H1 (cell line): ENCODE data around the gene DYDC2. TPM values are rescaled to one million over a fixed set of nuclear protein-coding genes. Genes with fewer than 3 reads are reported as not detected.

Experiments
- CTCF ChIA-PET: fragments of 300-600 bp; sonication (Branson Sonifier 250); formaldehyde crosslinking; loops from one replicate; lab custom pipeline; 2021; ENCODE audit not compliant: partially characterized antibody; lab: Charles Lee
- POLR2A ChIA-PET: fragments of 300-600 bp; sonication (Branson Sonifier 250); formaldehyde crosslinking; loops from one replicate; lab custom pipeline; 2021; ENCODE audit warnings: inconsistent platforms; ENCODE audit not compliant: partially characterized antibody; lab: Charles Lee
- DNase-seq, 2 experiments: peaks; one replicate each; pipeline versions ENCODE4 v3.0.0 to v3.0.0-alpha.2; 2010 to 2022; ENCODE audit warnings: low spot score in 2 of 2, low read depth in 1 of 2, mixed read lengths in 1 of 2
- FAIRE-seq: peaks from 2 replicates; lab custom pipeline; 2011; peaks lifted over from hg19 to GRCh38; lab: Jason Lieb, UNC
- H2AFZ ChIP-seq: 2 replicates; pipeline ENCODE4 v1.8.1; 2012; ENCODE audit warnings: low read length, inconsistent platforms
- H2AK5ac ChIP-seq: 2 replicates; pipeline ENCODE4 v1.6.1; 2013; ENCODE audit warnings: low read depth, low read length
- H2BK120ac ChIP-seq: replicated peaks from 2 replicates; pipeline ENCODE3; 2013; ENCODE audit warnings: low read depth, low read length, inconsistent platforms
- H2BK12ac ChIP-seq: 2 replicates; pipeline ENCODE4 v1.6.1; 2013; ENCODE audit warnings: low read depth, low read length
- H2BK15ac ChIP-seq: 2 replicates; pipeline ENCODE4 v1.6.1; 2013; ENCODE audit warnings: low read length
- H2BK20ac ChIP-seq: 2 replicates; pipeline ENCODE4 v1.6.1; 2013; ENCODE audit warnings: low read length
- H2BK5ac ChIP-seq: 2 replicates; pipeline ENCODE4 v1.6.1; 2013; ENCODE audit warnings: low read depth, low read length
- H3K14ac ChIP-seq: 2 replicates; pipeline ENCODE4 v1.6.1; 2013; ENCODE audit warnings: inconsistent platforms; ENCODE audit not compliant: insufficient read length
- H3K18ac ChIP-seq: 2 replicates; pipeline ENCODE4 v1.6.1; 2013; ENCODE audit warnings: low read length; ENCODE audit errors: extremely low read depth
- H3K23ac ChIP-seq: 2 replicates; pipeline ENCODE4 v1.6.1; 2013; ENCODE audit warnings: inconsistent platforms; ENCODE audit not compliant: insufficient read length
- H3K23me2 ChIP-seq: 2 replicates; pipeline ENCODE4 v1.6.1; 2013; ENCODE audit warnings: low read depth, low read length
- H3K27ac ChIP-seq: 2 replicates; pipeline ENCODE4 v1.6.1; 2011; ENCODE audit warnings: low read depth, low read length, inconsistent platforms
- H3K27me3 ChIP-seq, 4 experiments: replicated peaks in 1 of 4; 1 replicate in 1 of 4; 2 replicates in 3 of 4; pipeline versions ENCODE4 v1.6.1 to v1.8.1; 2011 to 2013; ENCODE audit warnings: low read length in 3 of 4, mild to moderate bottlenecking in 3 of 4, inconsistent platforms in 2 of 4, mixed read lengths in 2 of 4, moderate library complexity in 1 of 4; ENCODE audit not compliant: control insufficient read depth in 3 of 4, insufficient read depth in 3 of 4; ENCODE audit errors: extremely low read depth in 1 of 4
- H3K36me3 ChIP-seq, 4 experiments: 2 replicates each; pipeline versions ENCODE4 v1.6.1 to v1.8.1; 2011 to 2013; ENCODE audit warnings: mild to moderate bottlenecking in 4 of 4, low read length in 3 of 4, moderate library complexity in 2 of 4, control low read depth in 1 of 4, inconsistent platforms in 1 of 4; ENCODE audit not compliant: insufficient read depth in 4 of 4, control insufficient read depth in 2 of 4
- H3K4ac ChIP-seq: replicated peaks from 2 replicates; pipeline ENCODE3; 2013; ENCODE audit warnings: low read length, low read depth, mixed read lengths, inconsistent platforms; ENCODE audit not compliant: insufficient read length
- H3K4me1 ChIP-seq, 4 experiments: replicated peaks in 1 of 4; 1 replicate in 1 of 4; 2 replicates in 3 of 4; pipeline versions ENCODE4 v1.6.1 to v1.8.1; 2011 to 2013; ENCODE audit warnings: low read length in 3 of 4, inconsistent platforms in 2 of 4, mixed read lengths in 1 of 4; ENCODE audit not compliant: insufficient read depth in 4 of 4, control insufficient read depth in 3 of 4
- H3K4me2 ChIP-seq, 2 experiments: 2 replicates each; pipeline versions ENCODE4 v1.6.1 to v1.8.1; 2011 to 2013; ENCODE audit warnings: low read depth in 2 of 2, low read length in 2 of 2, control low read depth in 1 of 2, inconsistent platforms in 1 of 2, mild to moderate bottlenecking in 1 of 2; ENCODE audit not compliant: insufficient read depth in 1 of 2
- H3K4me3 ChIP-seq, 4 experiments: fragments of 200-600, 300-600 bp in 1 of 4; sonication (generic), shearing (Covaris generic), sonication (Bioruptor Twin) in 1 of 4; 2 replicates each; pipeline versions ENCODE4 v1.5.1 to v1.8.1; 2011 to 2016; ENCODE audit warnings: low read length in 4 of 4, low read depth in 3 of 4, control low read depth in 2 of 4, inconsistent platforms in 2 of 4, mild to moderate bottlenecking in 2 of 4, mixed read lengths in 1 of 4, moderate library complexity in 1 of 4; ENCODE audit not compliant: insufficient read depth in 2 of 4; ENCODE audit errors: extremely low read depth in 1 of 4
- H3K56ac ChIP-seq: replicated peaks from 2 replicates; pipeline ENCODE3; 2013; ENCODE audit warnings: low read depth, mild to moderate bottlenecking, mixed read lengths, low read length, inconsistent platforms; ENCODE audit not compliant: insufficient read length
- H3K79me1 ChIP-seq: 2 replicates; pipeline ENCODE4 v1.6.1; 2013; ENCODE audit warnings: low read depth, low read length, control low read depth
- H3K79me2 ChIP-seq, 2 experiments: 2 replicates each; pipeline versions ENCODE4 v1.6.1 to v1.8.1; 2012 to 2013; ENCODE audit warnings: low read length in 2 of 2, mild to moderate bottlenecking in 2 of 2, inconsistent platforms in 1 of 2; ENCODE audit not compliant: insufficient read depth in 2 of 2, control insufficient read depth in 1 of 2
- H3K9ac ChIP-seq, 4 experiments: replicated peaks in 1 of 4; 1 replicate in 1 of 4; 2 replicates in 3 of 4; pipeline versions ENCODE4 v1.6.1 to v1.8.1; 2011 to 2013; ENCODE audit warnings: low read depth in 3 of 4, low read length in 3 of 4, control low read depth in 2 of 4, mild to moderate bottlenecking in 2 of 4, moderate library complexity in 2 of 4, inconsistent platforms in 1 of 4; ENCODE audit errors: extremely low read depth in 1 of 4
- H3K9me3 ChIP-seq, 2 experiments: 2 replicates each; pipeline versions ENCODE4 v1.6.1 to v1.8.1; 2012 to 2013; ENCODE audit warnings: mild to moderate bottlenecking in 2 of 2, moderate library complexity in 2 of 2, control low read depth in 1 of 2, inconsistent platforms in 1 of 2, low read depth in 1 of 2, low read length in 1 of 2, mixed read lengths in 1 of 2; ENCODE audit not compliant: insufficient read depth in 2 of 2
- H4K20me1 ChIP-seq, 2 experiments: replicated peaks in 1 of 2; 2 replicates each; pipeline versions ENCODE3 to v1.8.1; 2011 to 2013; ENCODE audit warnings: inconsistent platforms in 2 of 2, low read length in 2 of 2, mild to moderate bottlenecking in 1 of 2; ENCODE audit not compliant: insufficient read depth in 2 of 2, control insufficient read depth in 1 of 2
- H4K5ac ChIP-seq: 2 replicates; pipeline ENCODE4 v1.6.1; 2013; ENCODE audit warnings: low read length, low read depth, mixed read lengths, inconsistent platforms; ENCODE audit not compliant: insufficient read length
- H4K8ac ChIP-seq: 2 replicates; pipeline ENCODE4 v1.8.0; 2013; ENCODE audit warnings: mild to moderate bottlenecking, moderate library complexity, low read length, inconsistent platforms; ENCODE audit not compliant: insufficient read depth; ENCODE audit errors: extremely low read depth
- H4K91ac ChIP-seq: replicated peaks from 2 replicates; pipeline ENCODE3; 2013; ENCODE audit warnings: low read length, mixed read lengths, inconsistent platforms; ENCODE audit not compliant: insufficient read length
- CBX5 ChIP-seq: fragments of 300-800, 300-1000 bp; sonication (generic); IDR thresholded peaks from 2 replicates; pipeline ENCODE4 v1.7.1; 2016; ENCODE audit warnings: antibody characterized with exemption, low read length, low read depth
- CTBP2 ChIP-seq: IDR thresholded peaks from 2 replicates; pipeline ENCODE4 v1.7.0; 2011; ENCODE audit warnings: borderline replicate concordance, mild to moderate bottlenecking, moderate library complexity, mixed read lengths, low read length; ENCODE audit not compliant: insufficient read depth, insufficient read length
- EP300 ChIP-seq, 2 experiments: IDR thresholded peaks; 1 replicate in 1 of 2; 2 replicates in 1 of 2; pipeline ENCODE4 v1.6.1; 2011 to 2012; ENCODE audit warnings: low read depth in 2 of 2, low read length in 2 of 2, mild to moderate bottlenecking in 2 of 2, borderline replicate concordance in 1 of 2, inconsistent platforms in 1 of 2, moderate library complexity in 1 of 2
- GTF2F1 ChIP-seq: IDR thresholded peaks from 2 replicates; pipeline ENCODE4 v1.6.1; 2012; ENCODE audit warnings: low read depth, low read length, improper control_type of control experiment, borderline replicate concordance
- HDAC6 ChIP-seq: IDR thresholded peaks from one replicate; pipeline ENCODE4 v1.7.1; 2012; ENCODE audit warnings: low read depth, mild to moderate bottlenecking, inconsistent platforms, low read length, moderate library complexity
- JUND ChIP-seq: IDR thresholded peaks from 2 replicates; pipeline ENCODE4 v1.6.1; 2011; ENCODE audit warnings: mild to moderate bottlenecking, improper control_type of control experiment, low read length
- KDM4A ChIP-seq: IDR thresholded peaks from one replicate; pipeline ENCODE4 v1.7.1; 2012; ENCODE audit warnings: low read depth, mild to moderate bottlenecking, moderate library complexity, low read length, inconsistent platforms; ENCODE audit not compliant: severe bottlenecking
- MAFK ChIP-seq: IDR thresholded peaks from 2 replicates; pipeline ENCODE4 v1.6.1; 2012; ENCODE audit warnings: low read depth, mild to moderate bottlenecking, improper control_type of control experiment, low read length
- PHF8 ChIP-seq: fragments of 200-600 bp; sonication (generic); conservative IDR thresholded peaks from 2 replicates; pipeline ENCODE4 v1.7.1; 2012; ENCODE audit warnings: low read depth, mild to moderate bottlenecking, inconsistent platforms, low read length, moderate library complexity
- RBBP5 ChIP-seq: IDR thresholded peaks from 2 replicates; pipeline ENCODE4 v1.7.1; 2012; ENCODE audit warnings: low read depth, mild to moderate bottlenecking, inconsistent platforms, low read length, moderate library complexity, borderline replicate concordance
- RXRA ChIP-seq: IDR thresholded peaks from 2 replicates; pipeline ENCODE4 v1.6.1; 2011; ENCODE audit warnings: low read depth, mild to moderate bottlenecking, low read length, moderate library complexity; ENCODE audit not compliant: insufficient read depth
- SIRT6 ChIP-seq: IDR thresholded peaks from one replicate; pipeline ENCODE4 v1.7.1; 2012; ENCODE audit warnings: low read length, inconsistent platforms
- SRF ChIP-seq: IDR thresholded peaks from 2 replicates; pipeline ENCODE4 v1.6.1; 2011; ENCODE audit warnings: mild to moderate bottlenecking, low read depth, low read length, moderate library complexity
- WGBS, 2 experiments: shearing (Covaris generic) in 1 of 2; methylation state at CpG; one replicate each; pipeline versions ENCODE4 v1.1.6 to v1.1.7; 2013 to 2015; ENCODE audit warnings: low lambda C conversion rate in 2 of 2, mixed read lengths in 2 of 2, inconsistent platforms in 1 of 2, low coverage in 1 of 2, missing lambda C conversion rate in 1 of 2; ENCODE audit not compliant: insufficient replicate concordance in 2 of 2, insufficient coverage in 1 of 2, insufficient read length in 1 of 2; ENCODE audit errors: extremely low coverage in 1 of 2, missing lambda C conversion rate in 1 of 2; 5-methylcytosine and 5-hydroxymethylcytosine counted together
- polyA plus RNA-seq, 7 experiments: library from polyadenylated mRNA; depleted of rRNA in 3 of 7; stranded (reverse) in 5 of 7; unstranded in 2 of 7; fragments of >200 nt in 5 of 7; fragments of 200-250 nt in 2 of 7; gene quantifications; 1 replicate in 5 of 7; 2 replicates in 1 of 7; 4 replicates in 1 of 7; pipeline versions ENCODE4 v1.2.1 to v1.2.3, GENCODE V29; 2011 to 2013; ENCODE audit warnings: missing spikeins in 2 of 7, mixed read lengths in 2 of 7
- total RNA-seq: library from RNA; stranded (reverse); fragmentation: NEBNext Ultra II Directional; extraction: Animal tissue kit (Norgen Biotek cat#: 25700); gene quantifications from 2 replicates; pipeline ENCODE4 v1.2.1, GENCODE V29; 2021

Gene DYDC2
- total and polyA plus RNA-seq, 2 of the 8 experiments (the other 6 are each of a cell fraction or from before 2014, with no cell fraction given) = 1.5 to 5.2 TPM

DNA sequence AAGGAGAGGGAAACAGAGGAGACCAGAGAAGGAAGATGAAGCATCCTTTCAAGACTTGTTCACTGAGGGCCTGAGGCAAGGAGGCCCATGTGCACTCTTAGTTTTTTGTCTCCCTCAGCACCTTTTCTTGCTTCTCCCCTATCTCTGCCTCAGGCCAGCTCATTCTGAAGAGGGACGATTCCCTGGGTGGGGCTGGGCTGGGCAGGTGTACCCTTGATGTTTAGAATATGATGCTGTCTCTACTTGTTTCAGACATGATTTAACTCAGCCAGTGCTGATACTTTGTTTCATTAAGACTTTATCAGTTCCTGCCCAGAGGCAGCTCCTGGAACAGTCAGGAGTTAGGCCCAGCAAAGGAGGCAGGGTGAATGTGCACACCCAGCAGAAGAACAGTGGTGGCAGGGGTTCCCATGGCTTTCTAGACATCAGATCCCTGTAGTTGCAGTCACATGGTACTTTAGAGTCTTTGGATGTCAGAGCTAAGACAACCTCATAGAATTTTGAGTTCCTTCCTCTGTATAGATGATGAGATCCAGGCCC lies 55.2 kb downstream of the DYDC2 start:
- Histone ChIP-seq H3K79me2 (peaks cover 0 to 22% of the 10 kb centered on the region in 2 experiments; a peak in 2 of 4 replicates), H3K4me1 (peaks cover 4 to 12% (median 10%) of the 10 kb centered on the region in 4 experiments), H4K20me1 (peaks cover 19 to 37% of the 10 kb centered on the region in 2 experiments), H3K23ac (no peak overlapping the region), H3K27ac (no peak overlapping the region), H3K56ac (no peak overlapping the region), H4K5ac (no peak overlapping the region), H3K18ac (no peak overlapping the region), H3K4me3 (no peak overlapping the region), H2AK5ac (no peak overlapping the region), H4K91ac (no peak overlapping the region), H2BK20ac (no peak overlapping the region), H3K23me2 (peaks cover 9% of the 10 kb centered on the region; the same call in 1 of the 2 replicates), H3K4me2 (no peak overlapping the region), H2BK12ac (no peak overlapping the region), H3K9me3 (no peaks in the 10 kb centered on the region), H3K9ac (no peak overlapping the region), H3K4ac (no peak overlapping the region), H2BK15ac (no peak overlapping the region), H3K27me3 (peaks cover 0 to 12% (median 10%) of the 10 kb centered on the region in 4 experiments; a peak in 4 of 7 replicates), H3K79me1 (peaks cover 5% of the 10 kb centered on the region), H2AFZ (no peak overlapping the region), H3K14ac (no peak overlapping the region), H2BK5ac (no peak overlapping the region), H4K8ac (no peak overlapping the region), H2BK120ac (no peak overlapping the region), H3K36me3 (no peaks in the 10 kb centered on the region; a peak in 3 of 8 replicates)
- POLR2A ChIA-PET = no interaction called here
- 100% methylated on average over 1 of the region's 1 CpG; no CpG with 5 or more reads in 1 of the 2 experiments for WGBS, 2 experiments
- no peak for FAIRE-seq
- CTCF ChIA-PET = interaction anchor here (0.6 to 3.1 kb wide), 8 partner anchors 9 to 185 kb away, joined by 3 to 22 read pairs (median 4); no protein-coding TSS in a partner anchor
- no peak for DNase-seq
- TF ChIP-seq SIRT6 (no peak), CTBP2 (no peak), SRF (no peak), KDM4A (no peak), RBBP5 (no peak), PHF8 (no peak), HDAC6 (no peak), JUND (no peak), MAFK (no peak), GTF2F1 (no peak), EP300 (IDR thresholded peaks at IDR 0.05; ENCODE audit: borderline replicate concordance in 1 of 2, low read depth in 2 of 2, low read length in 2 of 2) (no peak), RXRA (no peak), CBX5 (no peak)
